B cell (primary cell): ENCODE data around the gene PAPLN.

Source experiments
- EZH2 ChIP-seq: IDR thresholded peaks from 2 replicates; pipeline ENCODE4 v1.6.1; 2012; ENCODE audit warnings: borderline replicate concordance, low read depth, mild to moderate bottlenecking, moderate library complexity, low read length; ENCODE audit not compliant: insufficient read depth, poor library complexity, severe bottlenecking
- TF ChIP-seq, protein P1 (sequence below): fragments of 200-600 bp; IDR thresholded peaks from one replicate; pipeline ENCODE4 v1.8.0; 2022; ENCODE audit warnings: antibody characterized with exemption, mild to moderate bottlenecking

DNA sequence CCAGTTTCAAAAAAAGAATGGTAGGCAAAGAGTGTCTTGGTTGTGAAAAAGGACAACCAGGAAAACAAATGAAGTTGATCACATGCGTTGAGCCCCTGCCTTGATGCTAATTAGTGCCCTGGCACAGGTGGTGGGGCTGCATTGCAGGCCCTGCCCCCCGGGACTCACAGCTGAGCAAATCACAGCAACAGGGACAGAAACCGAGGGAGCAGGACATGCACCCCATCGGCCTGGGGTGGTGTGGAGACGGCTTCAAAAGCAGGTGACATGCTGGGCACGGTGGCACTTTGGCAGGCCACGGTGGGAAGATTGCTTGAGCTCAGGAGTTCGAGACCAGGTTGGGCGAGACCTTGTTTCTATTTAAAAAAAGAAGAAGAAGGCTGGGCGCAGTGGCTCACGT lies 1.1 kb upstream of the PAPLN start:
- TF ChIP-seq, protein P1, sequence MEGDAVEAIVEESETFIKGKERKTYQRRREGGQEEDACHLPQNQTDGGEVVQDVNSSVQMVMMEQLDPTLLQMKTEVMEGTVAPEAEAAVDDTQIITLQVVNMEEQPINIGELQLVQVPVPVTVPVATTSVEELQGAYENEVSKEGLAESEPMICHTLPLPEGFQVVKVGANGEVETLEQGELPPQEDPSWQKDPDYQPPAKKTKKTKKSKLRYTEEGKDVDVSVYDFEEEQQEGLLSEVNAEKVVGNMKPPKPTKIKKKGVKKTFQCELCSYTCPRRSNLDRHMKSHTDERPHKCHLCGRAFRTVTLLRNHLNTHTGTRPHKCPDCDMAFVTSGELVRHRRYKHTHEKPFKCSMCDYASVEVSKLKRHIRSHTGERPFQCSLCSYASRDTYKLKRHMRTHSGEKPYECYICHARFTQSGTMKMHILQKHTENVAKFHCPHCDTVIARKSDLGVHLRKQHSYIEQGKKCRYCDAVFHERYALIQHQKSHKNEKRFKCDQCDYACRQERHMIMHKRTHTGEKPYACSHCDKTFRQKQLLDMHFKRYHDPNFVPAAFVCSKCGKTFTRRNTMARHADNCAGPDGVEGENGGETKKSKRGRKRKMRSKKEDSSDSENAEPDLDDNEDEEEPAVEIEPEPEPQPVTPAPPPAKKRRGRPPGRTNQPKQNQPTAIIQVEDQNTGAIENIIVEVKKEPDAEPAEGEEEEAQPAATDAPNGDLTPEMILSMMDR: no peak
- no peak for TF ChIP-seq EZH2
